GM19193 (cell line): ENCODE results near the gene TMEM94.

Experiments
- POLR2A ChIP-seq: IDR thresholded peaks from 4 replicates; pipeline ENCODE4 v1.6.1; 2011; ENCODE audit not compliant: insufficient read depth, insufficient read length; ENCODE audit errors: extremely low read depth

Gene TMEM94

GRCh38 chr17:75539967-75540729 is 83.7 kb downstream of the TMEM94 start:
- TF ChIP-seq POLR2A: no peak

GRCh38 chr17:75540923-75541503 is 84.6 kb downstream of the TMEM94 start:
- no peak for TF ChIP-seq POLR2A

- no peak for TF ChIP-seq POLR2A
Observed at GRCh38 chr17:75542229-75542628, 85.8 kb downstream of the TMEM94 start.

- TF ChIP-seq POLR2A: no peak
Observed at GRCh38 chr17:75542728-75543336, 86.4 kb downstream of the TMEM94 start.

GRCh38 chr17:75544250-75544649 is 87.8 kb downstream of the TMEM94 start:
- no peak for TF ChIP-seq POLR2A

- TF ChIP-seq POLR2A: no peak
Observed at GRCh38 chr17:75546181-75546580, 89.7 kb downstream of the TMEM94 start.

- no peak for TF ChIP-seq POLR2A
Observed at GRCh38 chr17:75547091-75547490, 90.7 kb downstream of the TMEM94 start.

- TF ChIP-seq POLR2A: no peak
Observed at GRCh38 chr17:75548813-75549212, 92.4 kb downstream of the TMEM94 start.
